HepG2 (cell line): ENCODE measurements around the gene PAM16. TPM values are rescaled to one million over a fixed set of nuclear protein-coding genes. Genes with fewer than 3 reads are reported as not detected.

Experiments
- ATAC-seq: fragments of 200-7000 bp; cut with Tn5 transposase; 3 replicates; pipeline ENCODE4 v1.9.1; 2020; ENCODE audit warnings: mild to moderate bottlenecking, moderate library complexity
- BruUV-seq: library from RNA; stranded (reverse); fragments of 400-500 nt; replicated peaks from 2 replicates; lab custom pipeline; 2021; lab: Mats Ljungman, UMichigan
- CTCF ChIA-PET: fragments of 300-600 bp; formaldehyde crosslinking; extraction: SDS; loops from one replicate; lab custom pipeline; 2021; ENCODE audit warnings: low total read pairs, inconsistent platforms, low intra/inter-chr PET ratio; lab: Yijun Ruan, JAX
- POLR2A ChIA-PET: fragments of 350-600 bp; sonication (Branson Sonifier 250); formaldehyde crosslinking; loops from one replicate; lab custom pipeline; 2020; ENCODE audit warnings: antibody characterized with exemption, inconsistent platforms; lab: Yijun Ruan, JAX
- DNase-seq: peaks from one replicate; pipeline ENCODE4 v3.0.0-alpha.2; 2015; ENCODE audit warnings: low spot score
- FAIRE-seq: peaks from 3 replicates; lab custom pipeline; 2011; peaks lifted over from hg19 to GRCh38; lab: Jason Lieb, UNC
- H2AFZ ChIP-seq: one replicate; pipeline ENCODE4 v1.6.1; 2011; ENCODE audit warnings: low read length, inconsistent platforms
- H3K27ac ChIP-seq: fragments of 300-600 bp; 3 replicates; pipeline ENCODE4 v1.8.0; 2011; ENCODE audit warnings: mixed run types, mild to moderate bottlenecking, mixed read lengths, low read length, inconsistent platforms; ENCODE audit not compliant: insufficient read depth; ENCODE audit errors: extremely low read length
- H3K27me3 ChIP-seq, 2 experiments: fragments of 200-600 bp in 1 of 2; 2 replicates in 1 of 2; 3 replicates in 1 of 2; pipeline versions ENCODE4 v1.6.0 to v1.8.0; 2011; ENCODE audit warnings: low read length in 2 of 2, mild to moderate bottlenecking in 2 of 2, moderate library complexity in 2 of 2, inconsistent platforms in 1 of 2; ENCODE audit not compliant: insufficient read depth in 2 of 2, control insufficient read depth in 1 of 2
- H3K36me3 ChIP-seq, 2 experiments: fragments of 200-600 bp in 1 of 2; replicated peaks in 1 of 2; 2 replicates in 1 of 2; 3 replicates in 1 of 2; pipeline versions ENCODE4 v1.5.1 to v1.8.0; 2011; ENCODE audit warnings: low read length in 2 of 2, inconsistent platforms in 1 of 2; ENCODE audit not compliant: insufficient read depth in 2 of 2, control insufficient read depth in 1 of 2
- H3K4me1 ChIP-seq: 2 replicates; pipeline ENCODE4 v1.5.1; 2012; ENCODE audit warnings: low read length, inconsistent platforms; ENCODE audit not compliant: insufficient read depth
- H3K4me2 ChIP-seq: 2 replicates; pipeline ENCODE4 v1.6.0; 2011; ENCODE audit warnings: low read depth, low read length, inconsistent platforms
- H3K4me3 ChIP-seq, 3 experiments: fragments of 200-600 bp in 1 of 3; sonication (generic), shearing (Covaris generic) in 1 of 3; replicated peaks in 1 of 3; 2 replicates each; pipeline ENCODE4 v1.5.1; 2011 to 2016; ENCODE audit warnings: low read length in 3 of 3, inconsistent platforms in 2 of 3, low read depth in 2 of 3, mild to moderate bottlenecking in 2 of 3, control low read depth in 1 of 3, mixed read lengths in 1 of 3; ENCODE audit not compliant: insufficient read depth in 1 of 3
- H3K79me2 ChIP-seq: one replicate; pipeline ENCODE4 v1.6.1; 2011; ENCODE audit warnings: low read length, inconsistent platforms; ENCODE audit not compliant: insufficient read depth
- H3K9ac ChIP-seq: 2 replicates; pipeline ENCODE4 v1.6.0; 2011; ENCODE audit warnings: mild to moderate bottlenecking, low read depth, low read length, inconsistent platforms; ENCODE audit not compliant: insufficient read depth
- H3K9me3 ChIP-seq: 2 replicates; pipeline ENCODE4 v1.5.1; 2012; ENCODE audit warnings: mild to moderate bottlenecking, low read length
- H4K20me1 ChIP-seq: 2 replicates; pipeline ENCODE4 v1.6.0; 2011; ENCODE audit warnings: inconsistent platforms, mild to moderate bottlenecking, low read length, moderate library complexity; ENCODE audit not compliant: insufficient read depth
- CENPX ChIP-seq: sonication (generic); formaldehyde crosslinking; IDR thresholded peaks from 2 replicates; pipeline ENCODE4 v1.9.0; 2021; ENCODE audit warnings: mild to moderate bottlenecking, missing genetic modification reagents, moderate library complexity
- DNMT1 ChIP-seq: sonication (generic); formaldehyde crosslinking; IDR thresholded peaks from 2 replicates; pipeline ENCODE4 v1.5.1; 2020; ENCODE audit warnings: mild to moderate bottlenecking, missing genetic modification reagents
- FLYWCH1 ChIP-seq: sonication (generic); formaldehyde crosslinking; IDR thresholded peaks from 2 replicates; pipeline ENCODE4 v1.8.1; 2023; ENCODE audit warnings: mild to moderate bottlenecking, missing genetic modification reagents
- FOXO1 ChIP-seq: sonication (generic); formaldehyde crosslinking; IDR thresholded peaks from 2 replicates; pipeline ENCODE4 v1.4.0; 2020; ENCODE audit warnings: missing genetic modification reagents
- HNF4A ChIP-seq: sonication (generic); formaldehyde crosslinking; IDR thresholded peaks from 2 replicates; pipeline ENCODE4 v1.4.0; 2020; ENCODE audit warnings: missing genetic modification reagents
- LCORL ChIP-seq, 2 experiments: fragments of 450-650 bp in 1 of 2; sonication (generic) in 1 of 2; formaldehyde crosslinking in 1 of 2; IDR thresholded peaks; 2 replicates each; pipeline versions ENCODE4 v1.5.0 to v1.6.1; 2017 to 2020; ENCODE audit warnings: antibody characterized with exemption in 1 of 2, missing genetic modification reagents in 1 of 2
- SP1 ChIP-seq, 2 experiments: fragments of 450-650 bp in 1 of 2; sonication (generic) in 1 of 2; formaldehyde crosslinking in 1 of 2; IDR thresholded peaks; 2 replicates each; pipeline versions ENCODE4 v1.4.0 to v1.6.1; 2016 to 2020; ENCODE audit warnings: missing genetic modification reagents in 1 of 2
- ZFP82 ChIP-seq: sonication (generic); formaldehyde crosslinking; IDR thresholded peaks from 2 replicates; pipeline ENCODE4 v1.5.1; 2020; ENCODE audit warnings: mild to moderate bottlenecking, missing genetic modification reagents, borderline replicate concordance
- ZNF318 ChIP-seq: sonication (generic); formaldehyde crosslinking; IDR thresholded peaks from 2 replicates; pipeline ENCODE4 v1.4.0; 2020; ENCODE audit warnings: mild to moderate bottlenecking, missing genetic modification reagents
- ZNF367 ChIP-seq: sonication (generic); formaldehyde crosslinking; IDR thresholded peaks from 2 replicates; pipeline ENCODE4 v1.4.0; 2020; ENCODE audit warnings: missing genetic modification reagents, borderline replicate concordance
- ZNF619 ChIP-seq: sonication (generic); formaldehyde crosslinking; IDR thresholded peaks from 2 replicates; pipeline ENCODE4 v1.4.0; 2020; ENCODE audit warnings: mild to moderate bottlenecking, missing genetic modification reagents
- ZNF678 ChIP-seq: sonication (generic); formaldehyde crosslinking; IDR thresholded peaks from 2 replicates; pipeline ENCODE4 v1.4.0; 2020; ENCODE audit warnings: mild to moderate bottlenecking, missing genetic modification reagents
- ZNF687 ChIP-seq: sonication (generic); formaldehyde crosslinking; IDR thresholded peaks from 2 replicates; pipeline ENCODE4 v1.5.1; 2020; ENCODE audit warnings: mild to moderate bottlenecking, missing genetic modification reagents, moderate library complexity
- WGBS: methylation state at CpG from one replicate; pipeline ENCODE4 v1.1.6; 2017; ENCODE audit warnings: low lambda C conversion rate; 5-methylcytosine and 5-hydroxymethylcytosine counted together
- in situ Hi-C: cut with HindIII; loops from 2 replicates; pipeline ENCODE4 v1.10.0; 2017; ENCODE audit warnings: low pct_unique_long_range_greater_than_20kb; ENCODE audit not compliant: extremely low pct_ligation_motif_present
- intact Hi-C: fragments of 100-400 bp; cut with micrococcal nuclease; formaldehyde crosslinking; loops from one replicate; pipeline ENCODE4 v1.10.0; 2022; ENCODE audit not compliant: unreplicated experiment
- polyA plus RNA-seq, 8 experiments: library from polyadenylated mRNA; depleted of rRNA in 3 of 8; stranded (reverse) in 7 of 8; unstranded in 1 of 8; fragments of >200 nt; fragmentation: Illumina TruSeq in 4 of 8; extraction: Trizol in 4 of 8; gene quantifications; 2 replicates each; pipeline versions ENCODE4 v1.2.1 to v1.2.3, GENCODE V29; 2011 to 2016; ENCODE audit warnings: low read depth in 4 of 8, missing spikeins in 1 of 8, mixed read lengths in 1 of 8; ENCODE audit not compliant: insufficient read depth in 1 of 8
- total RNA-seq, 5 experiments: library from RNA; depleted of rRNA; stranded (reverse); fragments of >200 nt; fragmentation: Illumina TruSeq; extraction: Trizol; gene quantifications; 2 replicates each; pipeline ENCODE4 v1.2.3, GENCODE V29; 2016; ENCODE audit warnings: low read depth in 1 of 5

The PAM16 gene
- total and polyA plus RNA-seq, 2 of the 13 experiments (the other 11 are each of a cell fraction or from before 2014, with no cell fraction given): 51.5 to 51.8 TPM

GRCh38 chr16:4318967-4319366, 32.2 kb downstream of the PAM16 start:
- intact Hi-C loops: no loop called here
- Histone ChIP-seq H3K4me1 (peaks cover 85% of the 10 kb centered on the region), H3K4me2 (no peak overlapping the region; the same call in 1 of the 2 replicates), H3K4me3 (0 out of 6 replicates have a peak overlapping the region, but pooled peaks of 1 of the 3 experiments have one; percentile 69), H3K27me3 (peaks cover 3 to 58% of the 10 kb centered on the region in 2 experiments; a peak in 4 of 5 replicates), H3K27ac (no peak overlapping the region), H3K79me2 (no peaks in the 10 kb centered on the region), H3K9ac (no peak overlapping the region), H3K36me3 (no peaks in the 10 kb centered on the region), H4K20me1 (0 out of 2 replicates have a peak, but pooled peaks cover 3% of the 10 kb centered on the region), H3K9me3 (no peaks in the 10 kb centered on the region), H2AFZ (no peak overlapping the region)
- no TSS peak for BruUV-seq
- DNase-seq (no peak), ATAC-seq (no peak), FAIRE-seq (no peak)
- 44% methylated on average over 2 of the region's 5 CpGs for WGBS
- in situ Hi-C loops: no loop called here
- ChIA-PET POLR2A (no interaction called here), CTCF (no interaction called here)
- TF ChIP-seq ZNF687 (CRISPR knock-in tag) (no peak), HNF4A (CRISPR knock-in tag) (no peak), FLYWCH1 (no peak), LCORL (IDR thresholded peaks at IDR 0.05) (no peak), LCORL (CRISPR knock-in tag; IDR thresholded peaks at IDR 0.05) (no peak), ZFP82 (CRISPR knock-in tag) (no peak), ZNF619 (no peak), CENPX (CRISPR knock-in tag) (no peak), ZNF318 (no peak), ZNF367 (CRISPR knock-in tag) (no peak), FOXO1 (CRISPR knock-in tag) (no peak), SP1 (IDR thresholded peaks at IDR 0.05) (no peak), SP1 (CRISPR knock-in tag; IDR thresholded peaks at IDR 0.05) (no peak), ZNF678 (CRISPR knock-in tag) (no peak), DNMT1 (CRISPR knock-in tag) (no peak)
